Right renal cortex interstitium (tissue), 3 donors: Measurements from ENCODE around the gene ENDOU. TPM values are rescaled to one million over a fixed set of nuclear protein-coding genes. Genes with fewer than 3 reads are reported as not detected.

Source experiments
- DNase-seq, 3 donors: peaks; one replicate each; pipeline ENCODE4 v3.0.0-alpha.2; 2013; ENCODE audit warnings: low read depth in 3 of 3, low spot score in 2 of 3
- polyA plus RNA-seq, 3 donors: library from polyadenylated mRNA; unstranded; fragments of 120-200 nt; gene quantifications; one replicate each; pipeline ENCODE4 v1.2.1, GENCODE V29; 2013; ENCODE audit not compliant: insufficient read length in 3 of 3

The ENDOU gene
- polyA plus RNA-seq, 3 donors: 0.26 to 0.41 (median 0.31) TPM

GRCh38 chr12:47757840-47758583 is 32.7 kb upstream of the ENDOU start:
- DNase-seq: no peak

DNA sequence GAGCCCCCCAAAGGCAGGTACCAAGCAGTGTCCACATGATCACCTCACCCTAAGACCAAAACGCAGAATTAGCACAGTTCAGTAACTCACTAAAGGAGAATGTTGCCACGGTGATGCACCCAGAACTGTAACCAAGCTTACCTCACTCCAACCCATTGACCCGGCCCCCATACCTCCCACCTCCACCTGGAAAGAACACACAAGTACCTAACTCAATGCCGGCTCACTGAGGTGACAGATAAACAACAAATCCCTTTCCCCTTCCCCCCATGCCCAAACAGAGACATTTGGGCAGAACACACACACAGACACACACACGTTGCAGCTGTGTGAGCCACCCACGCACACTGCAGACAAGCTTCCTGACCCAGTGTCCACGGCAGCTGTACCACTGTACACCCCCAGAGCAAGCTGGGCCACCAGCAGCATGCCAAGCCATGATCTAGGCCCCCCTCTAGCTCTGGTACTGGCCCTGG is 32.1 kb upstream of the ENDOU start:
- no peak for DNase-seq

GRCh38 chr12:47755655-47756562 is 30.6 kb upstream of the ENDOU start:
- DNase-seq: no peak

DNA sequence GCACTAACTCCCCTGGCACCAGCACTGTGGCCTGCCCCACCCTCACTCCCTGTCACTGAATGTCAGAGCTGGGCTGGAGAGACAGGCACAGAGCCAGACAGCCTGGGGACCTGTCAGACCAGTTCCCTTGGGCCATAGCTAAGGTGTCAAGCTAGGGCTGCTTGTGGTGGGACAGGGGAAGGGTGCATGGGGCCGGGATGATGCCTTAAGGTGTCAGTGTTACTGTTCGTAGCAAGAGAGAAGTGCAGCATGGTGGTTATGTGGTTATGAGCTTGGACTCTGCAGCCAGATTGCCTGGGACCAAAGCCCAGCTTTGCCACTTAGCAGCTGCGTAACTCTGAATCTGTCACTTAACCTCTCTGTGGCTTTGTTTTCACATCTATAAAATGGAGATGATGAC is 29.6 kb upstream of the ENDOU start:
- DNase-seq: no peak

DNA sequence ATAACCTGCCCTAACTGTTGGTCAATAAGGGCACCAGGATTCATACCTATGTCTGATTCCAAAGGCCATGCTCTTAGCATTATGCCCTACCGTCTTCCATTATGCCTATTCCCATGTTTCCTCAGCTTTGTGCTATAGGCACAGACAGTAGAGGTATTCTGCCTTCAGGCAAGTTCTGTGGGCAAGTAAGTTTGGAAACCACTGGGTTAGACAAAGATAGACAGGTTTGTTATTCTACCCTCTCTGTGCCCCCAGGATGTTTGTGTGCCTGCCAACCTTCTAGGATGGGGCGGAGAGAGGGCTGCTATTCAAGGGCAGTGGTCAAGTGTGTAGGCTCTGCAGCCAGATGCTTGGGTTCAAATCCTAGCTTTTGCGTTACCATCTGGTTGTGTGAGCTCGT is 28.8 kb upstream of the ENDOU start:
- DNase-seq: no peak

DNA sequence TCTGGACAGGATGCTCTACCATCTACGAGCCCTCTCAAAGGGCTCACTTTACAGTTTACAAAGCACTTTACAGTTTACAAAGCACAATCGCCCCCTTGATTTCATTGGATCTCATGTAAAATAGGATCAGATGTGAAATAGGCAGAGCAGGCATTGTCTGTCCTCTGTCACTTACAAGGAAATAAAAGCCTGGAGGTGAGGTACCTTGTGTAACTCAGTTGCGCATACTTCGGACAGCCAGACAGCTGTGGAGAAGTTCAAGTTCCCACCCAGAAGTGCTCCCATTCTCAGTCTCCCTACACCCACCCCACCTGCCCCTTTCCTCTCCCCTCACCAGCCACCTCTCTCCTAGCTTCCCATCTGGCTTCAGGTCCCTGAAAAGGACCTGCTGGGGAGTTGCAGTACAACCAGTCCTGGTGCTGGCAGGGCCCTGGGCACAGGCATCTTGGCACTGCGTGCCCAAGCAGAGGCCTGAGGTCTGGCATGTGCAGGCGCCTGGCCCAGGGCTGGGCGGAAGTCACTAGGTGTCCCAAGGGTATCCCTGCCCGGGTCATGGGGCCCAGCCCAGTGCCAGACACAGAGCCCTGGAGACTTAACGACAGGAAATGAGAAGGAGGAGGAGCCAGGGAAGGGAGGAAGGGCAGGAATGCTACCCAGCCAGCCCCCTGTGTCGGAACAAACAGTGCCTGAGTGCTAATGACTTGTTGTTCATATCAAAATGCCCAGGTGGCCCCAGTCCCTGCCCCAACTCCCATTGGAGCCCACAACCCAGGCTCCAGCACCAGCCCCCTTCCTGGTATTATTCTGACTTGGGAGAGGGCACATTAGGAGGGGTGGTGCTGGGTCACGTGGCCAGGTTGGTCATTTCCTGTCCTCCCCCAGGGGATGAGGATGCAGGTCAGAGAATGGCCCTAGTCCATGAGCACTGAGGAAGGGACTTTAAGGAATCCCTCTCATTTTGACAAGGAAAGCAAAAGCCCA is 28.0 kb upstream of the ENDOU start:
- no peak for DNase-seq

DNA sequence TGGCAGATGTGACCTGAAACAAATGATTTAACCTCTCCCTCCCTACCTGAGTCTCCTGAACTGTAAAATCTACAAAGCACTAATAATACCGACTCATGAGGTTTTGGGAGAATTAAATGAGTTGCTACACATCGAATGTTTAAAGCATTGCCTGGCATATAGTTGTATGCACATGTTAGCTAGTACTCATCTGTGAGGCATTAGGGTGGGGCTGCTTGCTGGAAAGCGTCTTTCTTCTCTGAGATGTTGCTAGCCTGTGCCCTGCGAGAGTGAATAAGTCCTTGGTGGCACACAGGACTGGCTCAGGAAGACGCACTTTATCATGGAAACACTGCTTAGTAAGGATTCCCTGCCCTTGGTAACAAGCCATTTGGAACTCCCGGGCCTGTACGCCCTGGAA is 27.3 kb upstream of the ENDOU start:
- DNase-seq: no peak

- DNase-seq: no peak
Measured at GRCh38 chr12:47752121-47752520, 26.8 kb upstream of the ENDOU start.

DNA sequence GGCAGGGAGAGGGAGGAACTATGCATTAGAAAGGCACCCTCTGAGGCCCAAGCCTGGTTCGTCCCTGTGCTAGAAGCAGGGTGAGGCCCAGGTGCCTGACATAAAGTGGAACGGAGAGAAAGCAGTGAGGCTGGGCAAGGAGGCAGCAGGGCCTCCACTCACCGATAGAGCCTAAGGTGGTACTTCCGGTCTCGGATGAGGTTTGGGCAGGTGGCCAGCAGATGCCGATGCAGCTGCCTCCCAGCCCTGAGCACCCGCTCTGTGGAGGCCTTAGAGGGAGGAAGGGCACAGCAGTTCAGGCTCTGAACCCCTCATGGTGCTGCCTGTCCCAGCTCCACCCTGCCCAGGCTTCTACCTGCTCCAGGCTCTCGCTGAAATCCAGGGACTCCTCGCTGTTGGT is 26.3 kb upstream of the ENDOU start:
- DNase-seq: no peak

- no peak for DNase-seq
Measured at GRCh38 chr12:47750916-47751470, 25.7 kb upstream of the ENDOU start.

- DNase-seq: no peak
Measured at GRCh38 chr12:47750229-47750798, 25.0 kb upstream of the ENDOU start.

GRCh38 chr12:47748899-47749298 is 23.6 kb upstream of the ENDOU start:
- DNase-seq: no peak

DNA sequence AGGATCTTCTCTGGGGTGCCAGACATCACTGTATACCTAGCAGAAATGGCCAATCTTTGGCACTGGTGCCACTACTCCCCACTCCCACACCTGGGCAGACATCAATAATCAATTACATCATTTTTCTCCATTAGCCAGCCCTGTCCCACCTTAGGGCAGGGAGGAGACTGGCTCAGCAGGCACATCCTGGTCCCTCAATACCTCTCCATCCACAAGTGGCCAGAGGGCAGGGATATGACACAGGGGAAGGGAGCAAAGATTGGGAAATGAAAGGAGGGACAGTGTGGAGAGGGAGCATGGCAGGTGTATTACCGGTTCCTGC is 23.2 kb upstream of the ENDOU start:
- no peak for DNase-seq

DNA sequence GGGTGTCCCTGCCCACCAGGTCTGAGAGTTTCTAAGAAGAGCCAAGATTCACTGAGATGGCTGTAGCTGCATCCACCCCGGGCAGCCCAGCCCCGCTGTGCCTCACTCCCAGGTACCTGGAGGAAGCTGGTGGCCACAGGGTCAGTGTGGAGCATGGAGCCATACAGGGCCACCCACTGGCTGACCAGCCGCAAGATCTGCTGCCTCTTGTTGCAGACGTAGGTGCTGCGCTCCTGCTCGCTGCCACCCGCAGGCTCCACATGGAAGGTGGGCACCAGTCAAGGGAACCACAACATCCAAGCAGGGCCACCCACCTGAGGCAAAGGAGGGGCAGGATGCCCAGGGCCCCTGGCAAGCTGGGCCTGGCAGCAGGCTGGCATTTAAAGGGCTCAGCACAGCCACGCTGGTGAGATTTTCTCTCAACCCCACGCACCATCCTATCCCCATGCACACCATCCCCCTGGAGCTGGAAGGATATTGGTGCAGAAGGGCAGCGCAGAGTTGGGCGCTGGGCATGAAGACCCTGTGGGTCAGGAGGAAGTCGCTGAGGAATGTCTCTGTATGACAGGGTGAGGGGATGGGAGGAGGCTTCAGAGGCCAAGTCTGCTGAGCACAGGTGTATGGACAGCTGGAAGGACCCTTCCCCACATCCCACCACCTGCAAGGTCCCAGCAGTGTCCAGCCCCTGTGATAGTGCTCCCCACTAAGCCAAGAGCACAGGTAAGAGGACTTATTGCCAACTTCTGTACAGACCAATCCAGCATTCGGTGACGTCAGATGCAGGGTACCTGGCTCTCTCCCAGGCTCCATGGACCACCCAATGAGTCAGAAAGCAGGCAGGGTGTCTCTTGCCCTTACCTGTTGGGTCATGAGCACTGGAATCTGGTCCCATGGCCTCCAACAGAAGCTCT is 22.6 kb upstream of the ENDOU start:
- no peak for DNase-seq

DNA sequence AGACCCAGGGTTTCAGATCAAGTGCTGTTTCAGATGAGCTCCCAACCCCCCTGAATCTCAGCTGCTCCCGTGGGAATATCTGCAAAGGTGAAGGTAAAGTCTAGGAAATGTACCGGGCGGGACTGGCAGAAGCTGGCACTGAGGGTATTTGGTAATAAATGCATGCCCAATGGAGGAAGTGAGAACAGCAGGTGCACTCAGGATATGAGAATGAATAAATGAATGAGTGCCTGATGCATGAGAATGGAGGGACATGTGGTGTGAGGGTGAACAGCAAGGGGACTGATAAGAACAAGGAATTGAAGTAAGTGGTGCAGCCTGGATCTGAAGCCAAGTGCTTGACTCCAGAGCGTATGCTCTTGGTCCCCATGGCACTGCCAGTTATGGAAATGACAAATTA is 21.8 kb upstream of the ENDOU start:
- no peak for DNase-seq

DNA sequence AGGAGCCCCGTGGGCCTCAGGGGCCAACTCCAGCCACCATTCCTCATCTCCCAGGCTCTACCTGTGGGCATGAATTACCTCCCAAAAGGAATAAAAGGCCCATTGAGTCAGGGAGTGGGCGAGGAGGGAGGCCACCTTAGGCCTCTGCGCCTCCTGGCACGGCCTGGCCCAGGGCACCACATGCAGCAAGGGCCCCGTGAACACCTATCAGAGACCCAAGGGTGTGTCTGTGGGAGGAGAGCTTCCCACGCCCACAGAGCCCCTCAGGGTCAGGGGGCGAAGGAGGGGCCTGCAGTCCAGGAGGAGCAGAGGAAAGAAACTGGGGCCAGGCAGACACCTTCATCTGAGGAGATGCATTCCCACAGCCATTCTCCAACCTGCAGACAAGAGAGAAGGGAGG is 21.2 kb upstream of the ENDOU start:
- no peak for DNase-seq

GRCh38 chr12:47746073-47746472 is 20.8 kb upstream of the ENDOU start:
- no peak for DNase-seq

DNA sequence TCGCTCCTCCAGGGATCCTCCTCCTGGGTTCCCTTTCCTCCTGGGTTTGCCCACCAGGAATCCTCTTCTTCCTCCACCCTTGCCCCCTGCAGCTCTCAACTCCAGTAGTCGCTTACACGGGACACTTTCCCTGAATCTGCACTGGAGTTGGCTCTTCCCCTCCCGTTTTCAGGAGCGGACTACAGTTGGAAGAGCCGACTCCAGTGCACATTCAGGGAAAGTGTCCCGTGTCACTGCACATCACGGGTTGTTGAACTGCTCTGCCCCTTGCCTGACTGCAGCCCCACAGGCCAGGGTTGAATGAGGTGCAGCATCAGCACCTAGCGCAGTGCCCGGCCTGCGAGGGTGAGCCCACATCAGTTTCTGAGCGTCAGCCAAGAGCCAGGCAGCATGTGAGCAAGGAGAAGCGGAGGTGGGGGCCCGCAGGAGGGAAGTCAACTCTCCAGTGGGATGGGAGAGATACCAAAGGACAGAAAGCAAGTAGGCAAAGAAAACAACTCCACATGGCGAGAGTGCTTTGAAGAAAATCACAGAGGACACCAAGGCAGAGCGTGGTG is 20.3 kb upstream of the ENDOU start:
- no peak for DNase-seq
